Measurements from ENCODE around the gene KLC3.
"Not testable (repeated sequence)": the region's sequence is repeated elsewhere in the genome, so short reads cannot be mapped to it uniquely, and the experiment has no call there.

The KLC3 gene

GRCh38 chr19:45315304-45315703 is 25.2 kb upstream of the KLC3 start:
- no peak for DNase-seq (ENCODE audit: low spot score)

DNA sequence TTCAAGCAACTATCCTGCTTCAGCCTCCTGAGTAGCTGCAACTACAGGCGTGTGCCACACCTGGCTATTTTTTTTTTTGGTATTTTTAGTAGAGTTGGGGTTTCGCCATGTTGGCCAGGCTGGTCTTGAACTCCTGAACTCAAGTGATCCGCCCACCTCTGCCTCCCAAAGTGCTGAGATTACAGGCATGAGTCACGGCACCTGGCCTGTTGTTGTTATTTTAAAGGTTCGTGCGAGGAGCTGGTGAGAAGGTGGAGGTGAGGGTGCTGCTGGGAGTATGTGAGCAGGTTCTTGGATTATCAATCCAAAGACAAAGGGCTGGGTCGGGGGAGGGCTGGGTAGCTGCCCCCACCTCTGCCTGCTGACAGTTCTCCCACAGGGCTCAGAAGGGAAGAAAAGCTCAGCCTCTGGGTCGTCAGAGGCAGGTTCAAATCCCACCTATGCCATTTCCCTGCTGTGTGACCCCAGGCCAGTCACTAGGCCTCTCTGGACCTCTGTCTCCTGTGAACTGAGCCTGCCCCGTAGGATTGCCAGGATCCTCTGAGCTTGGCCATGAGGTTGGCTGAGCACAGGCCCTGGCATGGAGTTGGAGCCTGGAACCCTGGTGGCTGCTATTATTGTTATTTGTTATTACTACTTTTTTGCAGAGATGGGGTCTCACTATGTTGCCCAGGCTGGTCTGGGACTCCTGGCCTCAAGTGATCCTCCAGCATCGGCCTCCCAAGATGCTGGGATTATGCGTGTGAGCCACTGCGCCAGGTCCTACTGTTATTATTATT is 19.4 kb upstream of the KLC3 start:
- DNase-seq (ENCODE audit: low spot score): no peak

DNA sequence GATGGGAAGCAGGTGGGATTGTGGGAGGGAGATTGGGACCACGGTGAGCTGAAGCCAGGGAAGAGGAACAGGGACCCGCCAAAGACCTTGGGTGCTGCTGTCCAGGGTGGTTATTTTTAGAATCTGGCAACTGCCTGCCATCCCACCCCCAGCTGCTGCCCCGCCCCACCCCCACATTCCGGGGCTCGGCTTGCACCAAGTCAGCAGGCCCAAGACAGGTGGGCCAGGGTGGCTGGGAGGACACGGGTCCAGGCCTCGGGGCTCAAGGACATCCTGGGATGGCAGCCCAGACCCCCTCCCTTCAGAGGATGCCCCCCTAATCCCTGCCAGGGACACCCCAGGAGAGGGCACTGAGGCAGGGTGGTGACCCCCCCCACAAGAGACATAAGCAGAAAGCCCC is 18.7 kb upstream of the KLC3 start:
- DNase-seq (ENCODE audit: low spot score): no peak

DNA sequence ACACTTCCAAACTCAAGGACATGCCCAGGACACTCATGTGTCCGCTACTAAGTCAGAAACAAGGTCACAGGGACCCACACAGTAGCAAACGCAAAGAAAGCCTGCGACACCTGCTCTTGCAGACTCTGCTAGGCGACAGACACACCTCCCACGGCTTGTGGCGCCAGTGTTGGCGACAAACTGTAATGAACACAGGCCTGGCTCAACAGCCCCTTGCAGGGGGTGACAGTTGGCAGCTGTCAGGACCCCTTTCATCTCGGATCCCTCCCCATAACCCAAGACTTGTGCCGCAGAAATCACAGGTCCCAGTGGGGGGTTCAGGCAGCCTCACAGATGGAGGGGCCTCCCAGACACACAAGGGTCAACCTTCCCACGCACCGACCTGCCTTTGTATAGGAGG is 18.2 kb upstream of the KLC3 start:
- peak; percentile 35 for DNase-seq (ENCODE audit: low spot score)

DNA sequence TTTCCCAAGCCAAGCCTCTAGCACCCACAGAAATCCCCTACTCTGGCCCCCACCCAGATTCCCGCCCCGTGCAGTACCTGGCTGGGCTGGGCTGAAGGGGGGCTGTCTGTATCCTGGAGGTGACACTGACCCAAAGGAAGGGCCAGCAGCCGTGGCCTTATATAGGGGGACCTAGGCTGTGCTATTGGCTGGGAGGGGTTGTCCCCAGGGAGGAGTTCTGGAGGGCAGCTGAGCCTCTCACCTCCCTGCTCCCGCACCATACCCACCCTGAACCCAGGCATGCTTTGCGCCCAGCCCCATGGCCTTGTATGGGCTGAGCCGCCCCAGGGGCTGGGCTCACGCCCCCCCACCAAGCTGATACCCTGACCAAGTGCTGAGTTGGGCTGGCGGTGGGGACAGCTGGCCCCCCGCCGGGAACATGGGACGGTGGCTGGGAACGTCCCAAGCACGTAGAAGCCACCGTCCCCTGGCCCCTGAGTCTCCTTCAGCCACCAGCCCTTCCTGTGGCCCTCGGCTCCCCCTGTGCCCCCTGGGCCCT is 17.7 kb upstream of the KLC3 start, which contains the start of gene CKM:
CKM (minus strand) TSS at position 132 of the 538 bp plus-strand sequence. CDS start 3,162 bp downstream, outside the sequence.
- DNase-seq (ENCODE audit: low spot score): no peak

GRCh38 chr19:45323671-45324081 is 16.9 kb upstream of the KLC3 start:
- DNase-seq (ENCODE audit: low spot score): no peak

- DNase-seq (ENCODE audit: low spot score): no peak
These were observed 16.1 kb upstream of the KLC3 start for GRCh38 chr19:45324349-45324907.

DNA sequence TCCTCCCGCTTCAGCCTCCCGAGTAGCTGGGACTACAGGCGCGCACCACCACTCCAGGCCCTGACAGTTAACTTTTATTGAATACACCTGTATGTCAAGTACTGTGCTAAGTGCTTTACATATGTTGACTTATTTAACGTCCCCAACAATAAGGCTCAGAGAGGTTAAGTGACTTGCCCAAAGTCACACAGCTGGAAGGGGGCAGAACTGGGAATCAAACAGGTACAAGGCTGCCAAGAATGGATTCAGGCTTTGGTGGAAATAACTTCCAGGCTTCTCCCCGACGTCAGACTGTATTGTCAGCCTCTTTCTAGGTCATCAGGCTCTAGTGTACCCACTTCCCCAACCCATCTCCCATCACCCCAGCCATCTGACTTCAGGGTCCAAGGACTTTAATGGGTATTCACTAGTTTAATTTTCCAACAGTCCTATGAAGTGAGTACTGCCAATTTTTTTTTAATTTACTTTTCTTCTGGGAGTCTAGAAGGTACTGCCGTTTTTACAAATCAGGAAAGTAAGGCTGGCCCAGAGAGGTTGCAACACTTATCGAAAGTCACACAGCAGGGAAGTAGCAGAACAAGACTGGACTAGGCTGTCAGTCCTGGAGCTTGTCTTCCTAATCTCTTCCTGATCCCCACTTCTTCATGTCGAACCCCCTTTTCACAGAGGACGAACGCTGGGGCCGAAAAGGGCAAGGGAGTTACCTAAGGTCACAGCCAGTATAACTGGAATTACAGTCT is 13.0 kb upstream of the KLC3 start:
- DNase-seq (ENCODE audit: low spot score): no peak

- DNase-seq (ENCODE audit: low spot score): no peak
These were observed 9.1 kb upstream of the KLC3 start for GRCh38 chr19:45331411-45331810.

DNA sequence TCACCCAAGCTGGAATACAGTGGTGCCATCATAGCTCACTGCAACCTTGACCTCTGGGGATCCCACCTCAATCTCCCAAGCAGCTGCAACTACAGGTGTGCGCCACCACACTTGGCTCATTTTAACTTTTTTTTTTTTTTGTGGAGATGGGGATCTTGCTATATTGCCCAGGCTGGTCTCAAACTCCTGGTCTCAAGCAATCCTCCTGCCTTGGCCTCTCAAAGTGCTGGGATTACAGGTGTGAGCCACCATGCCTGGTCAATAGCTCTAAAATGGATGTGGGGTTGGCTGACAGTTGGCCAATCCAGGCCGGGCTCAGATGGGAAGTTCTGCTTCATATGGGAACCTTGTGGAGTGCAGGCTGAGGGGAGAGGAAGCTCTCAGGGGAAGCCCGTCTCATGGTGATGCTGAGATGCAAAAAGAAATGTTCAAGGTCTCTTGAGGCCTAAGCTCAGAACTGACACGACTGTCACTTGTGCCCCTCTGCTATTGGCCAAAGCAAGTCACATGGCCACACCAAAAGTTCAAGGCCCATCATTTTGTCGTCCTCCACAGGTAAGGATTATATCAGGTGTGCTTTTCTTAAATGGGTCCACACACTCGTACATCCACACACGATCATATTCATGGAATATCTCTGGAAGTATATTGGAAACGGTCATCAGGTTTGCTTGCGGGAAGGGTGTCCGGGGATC is 6.8 kb upstream of the KLC3 start:
- DNase-seq (ENCODE audit: low spot score): no peak

DNA sequence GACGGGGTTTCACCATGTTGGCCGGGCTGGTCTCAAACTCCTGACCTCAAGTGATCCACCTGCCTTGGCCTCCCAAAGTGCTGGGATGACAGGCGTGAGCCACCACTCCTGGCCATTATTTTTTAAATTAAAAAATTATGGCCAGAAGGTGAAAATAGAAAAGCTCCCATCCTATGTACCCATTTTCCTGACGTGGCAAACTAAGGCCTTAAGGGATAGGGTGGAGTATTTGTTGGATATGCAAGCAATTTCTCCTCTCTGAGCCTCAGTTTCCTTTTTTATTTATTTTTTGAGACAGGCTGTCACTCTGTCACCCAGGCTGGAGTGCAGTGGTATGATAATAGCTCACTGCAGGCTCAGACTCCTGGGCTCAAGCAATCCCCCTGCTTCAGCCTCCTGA is 5.7 kb upstream of the KLC3 start:
- not testable (repeated sequence) for DNase-seq (ENCODE audit: low spot score)

DNA sequence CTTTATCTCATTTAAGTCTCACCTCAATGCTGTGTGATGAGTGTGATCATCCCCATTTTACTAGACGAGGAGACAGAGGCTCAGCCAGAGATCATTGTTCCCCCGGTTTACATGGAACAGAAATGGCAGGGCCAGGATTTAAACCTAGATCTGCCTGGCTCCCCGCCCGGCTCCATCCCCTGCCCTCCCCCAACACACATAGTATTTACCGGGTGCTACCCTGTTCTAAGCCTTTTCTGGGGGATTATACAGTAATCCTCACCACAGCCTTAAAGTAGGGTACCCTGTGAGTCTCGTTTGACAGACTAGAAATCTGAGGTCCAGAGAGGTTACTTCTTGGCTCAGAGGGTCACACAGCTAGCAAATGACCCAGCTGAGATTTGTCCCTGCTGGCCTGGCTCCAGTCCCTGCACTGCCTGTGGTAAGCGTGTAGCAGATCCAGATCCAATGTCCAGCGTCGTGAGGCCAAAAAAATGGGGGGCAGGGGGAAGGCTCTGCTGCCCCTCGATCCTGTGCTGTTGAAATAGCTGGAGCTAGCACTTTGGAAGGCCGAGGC is 3.8 kb upstream of the KLC3 start:
- DNase-seq (ENCODE audit: low spot score): no peak

DNA sequence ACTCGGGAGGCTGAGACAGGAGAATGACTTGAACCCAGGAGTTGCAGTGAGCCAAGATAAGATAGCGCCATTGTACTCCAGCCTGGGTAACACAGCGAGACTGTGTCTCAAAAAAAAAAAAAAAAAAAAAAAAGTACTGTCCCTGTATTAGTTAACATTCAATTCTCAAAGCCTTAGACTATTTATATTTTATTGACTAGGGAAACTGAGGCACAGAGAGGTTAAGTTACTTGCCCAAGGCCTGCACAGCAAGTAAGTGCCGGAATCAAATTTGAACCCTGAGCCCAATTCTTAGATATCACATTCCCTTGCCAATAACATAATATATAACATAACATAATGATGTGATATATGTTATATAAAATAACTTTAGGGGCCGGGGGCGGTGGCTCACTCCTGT is 921 bp upstream of the KLC3 start:
- DNase-seq (ENCODE audit: low spot score): no peak

DNA sequence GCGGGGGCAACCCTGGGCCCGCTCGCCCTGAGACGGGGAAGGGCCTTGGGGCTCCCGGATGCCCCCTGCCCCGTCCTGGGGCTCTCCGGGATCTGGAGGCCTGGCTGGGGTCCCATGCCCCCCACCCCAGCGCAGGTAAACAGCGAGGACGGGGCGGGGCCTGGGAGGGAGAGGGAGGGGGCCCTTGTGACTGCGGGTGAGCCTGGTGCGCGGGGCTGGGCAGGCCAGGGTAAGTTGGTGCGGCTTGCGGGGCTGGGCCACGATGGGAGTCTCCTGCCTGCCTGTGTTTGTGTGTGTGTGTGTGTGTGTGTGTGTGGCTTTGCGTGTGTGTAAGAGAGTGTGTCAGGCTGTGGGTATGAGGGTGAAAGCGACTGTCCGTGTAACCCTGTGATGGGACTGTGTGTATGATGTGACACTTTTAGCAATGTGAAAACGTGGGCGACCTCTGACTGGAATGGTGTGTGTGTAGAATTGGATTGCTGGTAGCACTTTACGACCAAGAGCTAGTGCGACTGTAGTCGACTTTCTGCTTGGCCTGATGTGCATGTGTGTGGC is 426 bp downstream of the KLC3 start:
- DNase-seq (ENCODE audit: low spot score): no peak

DNA sequence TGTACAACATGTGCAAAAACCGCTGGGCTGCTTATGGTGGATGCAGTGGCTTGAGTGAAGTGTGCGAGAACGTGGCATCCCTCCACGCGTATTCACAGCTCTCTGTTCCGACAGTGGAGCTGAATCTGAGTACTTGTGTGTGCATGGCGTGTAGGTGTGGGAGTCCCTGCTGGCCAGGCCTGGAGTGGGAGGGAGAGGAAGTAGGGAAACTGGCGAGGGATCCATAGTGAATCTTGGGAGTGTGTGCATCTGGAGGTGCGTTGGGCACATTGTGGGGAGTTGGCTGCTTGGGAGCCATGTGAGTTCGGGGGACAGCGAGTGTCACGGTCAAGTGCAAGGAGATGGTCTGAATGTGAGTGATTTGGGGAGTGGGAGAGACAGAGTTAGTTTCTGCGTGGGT is 2.4 kb downstream of the KLC3 start:
- no peak for DNase-seq (ENCODE audit: low spot score)

DNA sequence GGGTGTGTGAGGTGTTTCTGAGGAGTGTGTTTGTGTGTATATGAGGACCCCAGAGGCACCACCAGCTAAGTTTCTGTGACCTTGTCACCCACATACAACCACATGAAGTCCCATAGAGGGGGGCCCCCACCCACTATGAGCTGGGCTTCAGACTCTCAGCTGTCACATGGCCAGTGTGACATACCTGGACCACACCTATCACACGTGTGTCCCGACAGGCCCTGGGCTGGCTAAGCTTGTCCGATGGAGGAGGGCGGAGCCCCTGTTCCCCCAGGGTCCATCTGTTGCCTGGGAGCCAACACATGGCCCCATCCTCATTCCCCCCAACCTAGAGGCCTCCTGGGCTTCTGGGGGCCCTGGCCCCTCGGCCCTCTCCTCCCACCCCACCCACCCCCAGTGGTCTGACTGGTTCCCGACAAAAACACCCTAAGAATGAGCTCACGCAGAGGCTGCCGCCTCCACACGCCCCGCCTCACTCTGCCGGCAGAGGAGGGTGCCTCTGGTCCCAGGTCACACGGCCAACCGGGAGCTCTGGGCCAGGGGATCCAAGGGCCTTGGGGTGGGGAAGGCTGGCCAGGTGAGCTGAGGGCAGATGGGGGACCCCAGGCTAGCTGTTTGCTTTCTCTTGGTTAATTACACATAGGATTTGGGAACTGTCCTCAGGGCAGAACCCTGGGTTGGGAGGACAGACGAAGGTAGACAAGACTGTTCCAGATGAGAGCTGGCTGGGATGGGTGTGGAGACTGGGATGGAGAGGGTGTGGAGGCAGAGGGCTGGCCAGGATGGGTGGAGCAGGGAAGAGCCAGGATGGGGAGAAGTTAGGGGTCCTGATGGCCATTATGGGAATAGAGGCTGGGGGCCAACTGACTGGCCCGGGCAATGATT is 4.3 kb downstream of the KLC3 start:
- no peak for DNase-seq (ENCODE audit: low spot score)

DNA sequence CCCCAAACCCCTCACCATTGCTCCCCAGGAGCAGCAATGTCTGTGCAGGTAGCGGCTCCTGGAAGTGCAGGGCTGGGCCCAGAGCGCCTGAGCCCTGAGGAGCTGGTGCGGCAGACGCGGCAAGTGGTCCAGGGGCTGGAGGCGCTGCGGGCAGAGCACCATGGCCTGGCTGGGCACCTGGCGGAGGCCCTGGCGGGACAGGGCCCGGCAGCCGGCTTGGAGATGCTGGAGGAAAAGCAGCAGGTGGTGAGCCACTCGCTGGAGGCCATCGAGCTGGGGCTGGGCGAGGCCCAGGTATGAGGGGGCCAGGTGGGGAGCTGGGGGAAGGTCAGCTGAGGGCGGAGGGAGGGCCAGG is 4.9 kb downstream of the KLC3 start:
- no peak for DNase-seq (ENCODE audit: low spot score)

DNA sequence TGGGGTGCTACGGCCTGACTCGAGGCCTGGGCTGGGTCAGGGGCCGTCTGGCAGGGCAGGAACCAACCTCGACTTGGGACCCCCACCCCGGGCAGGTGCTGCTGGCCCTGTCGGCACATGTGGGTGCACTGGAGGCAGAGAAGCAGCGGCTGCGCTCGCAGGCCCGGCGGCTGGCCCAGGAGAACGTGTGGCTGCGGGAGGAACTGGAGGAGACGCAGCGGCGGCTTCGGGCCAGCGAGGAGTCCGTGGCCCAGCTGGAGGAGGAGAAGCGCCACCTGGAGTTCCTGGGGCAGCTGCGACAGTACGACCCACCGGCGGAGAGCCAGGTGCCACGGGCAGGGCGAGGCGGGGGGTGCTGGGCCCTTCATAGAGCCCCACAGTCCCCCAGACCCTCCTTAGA is 5.9 kb downstream of the KLC3 start:
- DNase-seq (ENCODE audit: low spot score): no peak

- no peak for DNase-seq (ENCODE audit: low spot score)
These were observed 7.2 kb downstream of the KLC3 start for GRCh38 chr19:45347570-45348366.

Data from cerebellar cortex (tissue), 1 donor.